NCI-H2196 treated with DMSO at 0.1 percent for 48 hours (cell line): ENCODE measurements around the gene ZNF710.
"Not testable (repeated sequence)": the region's sequence is repeated elsewhere in the genome, so short reads cannot be mapped to it uniquely, and the experiment has no call there.

Source experiments
- DNase-seq: peaks from one replicate; lab custom pipeline; 2025; ENCODE audit not compliant: unreplicated experiment; lab: John Stamatoyannopoulos, UW

Gene ZNF710

GRCh38 chr15:90001062-90001682 is at the start of gene ZNF710:
TSS of gene ZNF710 (plus strand) at chr15:90001324. CDS start at chr15:90067138, 65,814 bp downstream.
- no peak for DNase-seq

GRCh38 chr15:89954541-89954940 is 46.6 kb upstream of the ZNF710 start:
- no peak for DNase-seq

GRCh38 chr15:89955449-89955998 is 45.6 kb upstream of the ZNF710 start:
- not testable (repeated sequence) for DNase-seq

GRCh38 chr15:89958107-89958805 is 42.9 kb upstream of the ZNF710 start:
- DNase-seq = no peak

- no peak for DNase-seq
Measured at GRCh38 chr15:89963301-89964231, 37.6 kb upstream of the ZNF710 start.

- no peak for DNase-seq
Measured at GRCh38 chr15:89964232-89964954, 36.7 kb upstream of the ZNF710 start.

GRCh38 chr15:89967881-89968280 is 33.2 kb upstream of the ZNF710 start:
- no peak for DNase-seq

GRCh38 chr15:89971592-89971997 is 29.5 kb upstream of the ZNF710 start:
- peak; percentile 54 for DNase-seq

GRCh38 chr15:89972085-89972484 is 29.0 kb upstream of the ZNF710 start:
- DNase-seq = no peak

GRCh38 chr15:89975482-89976245 is 25.5 kb upstream of the ZNF710 start:
- DNase-seq = no peak

- DNase-seq = no peak
Measured at GRCh38 chr15:89976246-89976600, 24.9 kb upstream of the ZNF710 start.

- not testable (repeated sequence) for DNase-seq
Measured at GRCh38 chr15:89977836-89978235, 23.3 kb upstream of the ZNF710 start.

- no peak for DNase-seq
Measured at GRCh38 chr15:89978914-89979313, 22.2 kb upstream of the ZNF710 start.

- no peak for DNase-seq
Measured at GRCh38 chr15:89980896-89981295, 20.2 kb upstream of the ZNF710 start.

GRCh38 chr15:89982315-89983055 is 18.6 kb upstream of the ZNF710 start:
- no peak for DNase-seq

GRCh38 chr15:89984001-89984400 is 17.1 kb upstream of the ZNF710 start:
- DNase-seq = no peak

- no peak for DNase-seq
Measured at GRCh38 chr15:89984421-89985010, 16.6 kb upstream of the ZNF710 start.

- DNase-seq = no peak
Measured at GRCh38 chr15:89985111-89985510, 16.0 kb upstream of the ZNF710 start.

- no peak for DNase-seq
Measured at GRCh38 chr15:89991312-89991711, 9.8 kb upstream of the ZNF710 start.
